D721Med (cell line): Measurements from ENCODE around the gene PPM1H.

ENCODE experiments used
- DNase-seq: peaks from one replicate; pipeline ENCODE4 v3.0.0; 2011; ENCODE audit warnings: low spot score; ENCODE audit not compliant: insufficient read length
- FAIRE-seq: peaks from 2 replicates; lab custom pipeline; 2011; peaks lifted over from hg19 to GRCh38; lab: Jason Lieb, UNC
- TF ChIP-seq, protein P1 (sequence below): IDR thresholded peaks from 2 replicates; pipeline ENCODE4 v1.5.1; 2012; ENCODE audit warnings: mild to moderate bottlenecking, control low read depth; ENCODE audit not compliant: insufficient read depth; ENCODE audit errors: missing control alignments

PPM1H gene

GRCh38 chr12:62606654-62607053 is 328.3 kb downstream of the PPM1H start:
- TF ChIP-seq, protein P1, sequence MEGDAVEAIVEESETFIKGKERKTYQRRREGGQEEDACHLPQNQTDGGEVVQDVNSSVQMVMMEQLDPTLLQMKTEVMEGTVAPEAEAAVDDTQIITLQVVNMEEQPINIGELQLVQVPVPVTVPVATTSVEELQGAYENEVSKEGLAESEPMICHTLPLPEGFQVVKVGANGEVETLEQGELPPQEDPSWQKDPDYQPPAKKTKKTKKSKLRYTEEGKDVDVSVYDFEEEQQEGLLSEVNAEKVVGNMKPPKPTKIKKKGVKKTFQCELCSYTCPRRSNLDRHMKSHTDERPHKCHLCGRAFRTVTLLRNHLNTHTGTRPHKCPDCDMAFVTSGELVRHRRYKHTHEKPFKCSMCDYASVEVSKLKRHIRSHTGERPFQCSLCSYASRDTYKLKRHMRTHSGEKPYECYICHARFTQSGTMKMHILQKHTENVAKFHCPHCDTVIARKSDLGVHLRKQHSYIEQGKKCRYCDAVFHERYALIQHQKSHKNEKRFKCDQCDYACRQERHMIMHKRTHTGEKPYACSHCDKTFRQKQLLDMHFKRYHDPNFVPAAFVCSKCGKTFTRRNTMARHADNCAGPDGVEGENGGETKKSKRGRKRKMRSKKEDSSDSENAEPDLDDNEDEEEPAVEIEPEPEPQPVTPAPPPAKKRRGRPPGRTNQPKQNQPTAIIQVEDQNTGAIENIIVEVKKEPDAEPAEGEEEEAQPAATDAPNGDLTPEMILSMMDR: no peak
- no peak for FAIRE-seq
- DNase-seq: no peak

DNA sequence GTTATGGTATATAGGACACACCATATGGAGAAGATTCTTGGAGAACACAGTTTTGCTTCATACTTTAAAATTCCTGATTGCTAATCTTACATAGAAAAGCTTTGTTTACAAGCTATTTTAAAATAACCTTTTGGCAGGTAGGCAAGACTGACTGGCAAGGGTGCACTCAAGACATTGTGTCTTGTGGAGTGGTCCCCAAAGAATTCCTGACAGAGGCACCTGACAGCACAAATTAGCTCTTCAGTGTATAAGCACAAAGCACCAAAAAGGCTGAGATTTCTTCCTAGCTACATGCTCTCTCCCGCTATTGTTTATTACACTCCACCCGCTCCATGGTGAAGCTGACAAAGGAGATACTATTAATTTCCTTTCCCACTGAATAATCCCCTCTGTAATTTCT is 329.0 kb downstream of the PPM1H start:
- FAIRE-seq: no peak
- no peak for DNase-seq
- TF ChIP-seq, protein P1: no peak

- no peak for FAIRE-seq
- no peak for DNase-seq
Measured at GRCh38 chr12:62604871-62605270, 330.1 kb downstream of the PPM1H start.

GRCh38 chr12:62604373-62604772 is 330.6 kb downstream of the PPM1H start:
- DNase-seq: no peak
- TF ChIP-seq, protein P1: no peak
- FAIRE-seq: no peak

More at GRCh38 chr12:62604871-62605270, 330.1 kb downstream of the PPM1H start:
- TF ChIP-seq, protein P1: no peak

GRCh38 chr12:62603811-62604098 is 331.2 kb downstream of the PPM1H start:
- no peak for DNase-seq
- no peak for FAIRE-seq
- TF ChIP-seq, protein P1: no peak

GRCh38 chr12:62603061-62603810 is 331.7 kb downstream of the PPM1H start:
- TF ChIP-seq, protein P1: peak; percentile 30
- DNase-seq (peak; percentile 29), FAIRE-seq (no peak)
